Astrocyte of the spinal cord (primary cell): ENCODE results near the gene CACYBP.

ENCODE experiments used
- DNase-seq: peaks from one replicate; pipeline ENCODE4 v3.0.0; 2011; ENCODE audit warnings: low read depth, low spot score
- H3K4me3 ChIP-seq: 2 replicates; pipeline ENCODE4 v1.5.1; 2011; ENCODE audit warnings: low read depth, mild to moderate bottlenecking, low read length, moderate library complexity
- in situ Hi-C: cut with HindIII; loops from 2 replicates; pipeline ENCODE4 v1.10.0; 2017; ENCODE audit warnings: low sequenced_read_pairs
- TF ChIP-seq, protein P1 (sequence below): IDR thresholded peaks from 2 replicates; pipeline ENCODE4 v1.5.1; 2012; ENCODE audit warnings: low read depth, mild to moderate bottlenecking, low read length, inconsistent platforms

The CACYBP gene

GRCh38 chr1:174988539-174988938, 11.2 kb upstream of the CACYBP start:
- no peak for DNase-seq
- H3K4me3 ChIP-seq = no peak overlapping the region
- TF ChIP-seq, protein P1, sequence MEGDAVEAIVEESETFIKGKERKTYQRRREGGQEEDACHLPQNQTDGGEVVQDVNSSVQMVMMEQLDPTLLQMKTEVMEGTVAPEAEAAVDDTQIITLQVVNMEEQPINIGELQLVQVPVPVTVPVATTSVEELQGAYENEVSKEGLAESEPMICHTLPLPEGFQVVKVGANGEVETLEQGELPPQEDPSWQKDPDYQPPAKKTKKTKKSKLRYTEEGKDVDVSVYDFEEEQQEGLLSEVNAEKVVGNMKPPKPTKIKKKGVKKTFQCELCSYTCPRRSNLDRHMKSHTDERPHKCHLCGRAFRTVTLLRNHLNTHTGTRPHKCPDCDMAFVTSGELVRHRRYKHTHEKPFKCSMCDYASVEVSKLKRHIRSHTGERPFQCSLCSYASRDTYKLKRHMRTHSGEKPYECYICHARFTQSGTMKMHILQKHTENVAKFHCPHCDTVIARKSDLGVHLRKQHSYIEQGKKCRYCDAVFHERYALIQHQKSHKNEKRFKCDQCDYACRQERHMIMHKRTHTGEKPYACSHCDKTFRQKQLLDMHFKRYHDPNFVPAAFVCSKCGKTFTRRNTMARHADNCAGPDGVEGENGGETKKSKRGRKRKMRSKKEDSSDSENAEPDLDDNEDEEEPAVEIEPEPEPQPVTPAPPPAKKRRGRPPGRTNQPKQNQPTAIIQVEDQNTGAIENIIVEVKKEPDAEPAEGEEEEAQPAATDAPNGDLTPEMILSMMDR = no peak
- in situ Hi-C loops = no loop called here

- no peak overlapping the region for H3K4me3 ChIP-seq
- TF ChIP-seq, protein P1 = no peak
- no peak for DNase-seq
- in situ Hi-C loops = no loop called here
Measured at GRCh38 chr1:174988986-174989385, 10.8 kb upstream of the CACYBP start.

DNA sequence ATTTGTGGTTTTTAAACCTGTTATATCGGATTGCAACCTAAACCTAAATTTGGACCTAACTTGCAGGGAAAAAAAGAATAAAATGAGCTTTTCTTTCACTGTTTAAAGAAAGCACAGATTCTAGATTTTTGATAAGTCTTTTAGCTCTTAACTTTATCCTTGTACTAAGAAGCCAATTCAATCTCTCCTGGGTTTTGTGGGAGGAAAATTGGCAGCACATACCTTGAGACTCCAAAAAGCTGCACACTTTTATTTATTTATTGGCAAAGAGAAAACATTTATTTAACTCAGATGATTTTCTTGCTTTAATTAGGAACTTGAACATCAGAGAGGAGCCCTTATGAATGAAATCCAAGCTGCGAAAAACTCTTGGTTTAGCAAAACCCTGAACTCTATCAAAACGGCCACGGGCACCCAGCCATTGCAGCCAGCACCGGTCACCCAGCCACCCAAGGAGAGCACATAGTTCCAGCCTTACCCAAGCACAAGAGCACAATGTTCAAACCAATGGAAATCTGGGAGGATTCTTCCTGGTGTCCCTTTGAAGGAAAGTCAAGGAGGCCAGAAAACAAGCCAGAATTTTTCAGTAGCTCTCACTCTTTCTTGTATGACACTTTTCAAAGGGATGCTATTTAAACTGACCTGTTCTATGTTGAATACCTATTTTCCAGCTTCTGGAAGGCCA, 10.1 kb upstream of the CACYBP start:
- TF ChIP-seq, protein P1 = no peak
- in situ Hi-C loops = no loop called here
- H3K4me3 ChIP-seq = no peak overlapping the region
- no peak for DNase-seq

DNA sequence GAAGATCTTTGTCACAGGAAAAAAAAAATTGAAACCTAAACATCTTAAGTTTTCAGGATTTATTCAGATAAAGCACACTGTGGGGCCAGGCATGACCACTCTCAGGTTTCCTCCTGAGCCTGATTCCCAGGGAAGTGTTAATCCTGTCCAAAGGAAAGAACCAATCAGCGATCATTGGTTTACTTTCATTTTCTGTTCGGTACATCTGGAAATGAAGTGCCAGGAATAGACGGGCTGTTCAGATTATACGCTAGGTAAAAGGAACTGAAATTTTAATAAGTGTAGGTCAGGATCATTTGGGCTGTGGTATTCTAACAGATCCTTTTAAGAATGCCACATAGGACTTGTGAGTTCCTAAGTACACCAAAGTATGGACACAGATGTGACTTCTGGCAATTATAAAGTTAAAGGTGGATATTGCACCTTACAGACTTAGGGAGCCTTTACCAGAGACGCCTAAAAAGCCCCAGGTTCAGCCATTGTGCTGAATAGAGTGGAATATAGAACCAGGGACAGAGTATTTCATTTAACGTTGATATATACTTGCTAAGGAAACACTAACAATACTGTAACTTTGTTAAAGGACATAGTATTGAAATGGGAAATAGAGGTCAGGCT, 9.3 kb upstream of the CACYBP start:
- in situ Hi-C loops = no loop called here
- DNase-seq = peak; percentile 33
- H3K4me3 ChIP-seq = peak overlapping the region; percentile 17
- TF ChIP-seq, protein P1 = no peak

DNA sequence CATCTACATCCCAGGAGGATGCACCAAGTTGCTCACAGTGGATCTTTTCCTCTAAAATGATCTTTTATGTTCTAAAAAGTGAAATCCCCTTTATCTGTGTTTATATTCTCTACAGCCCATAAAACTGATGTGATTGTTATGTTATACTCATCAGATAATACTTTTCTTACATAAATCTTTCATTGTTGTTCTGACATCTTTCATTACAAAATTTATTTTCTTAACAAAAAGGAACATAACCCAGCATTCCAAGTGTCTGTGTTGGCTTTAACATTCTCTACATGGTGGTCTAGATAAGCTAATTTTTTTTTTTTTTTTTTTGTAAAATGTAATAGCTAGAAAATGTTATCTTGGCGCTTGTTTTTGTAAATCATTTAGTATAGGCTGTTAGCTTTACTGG, 8.3 kb upstream of the CACYBP start:
- TF ChIP-seq, protein P1 = no peak
- H3K4me3 ChIP-seq = no peak overlapping the region
- DNase-seq = no peak
- in situ Hi-C loops = no loop called here

- no peak for DNase-seq
- no peak overlapping the region for H3K4me3 ChIP-seq
Measured at GRCh38 chr1:174995121-174995520, 4.6 kb upstream of the CACYBP start.

More at GRCh38 chr1:174995121-174995520, 4.6 kb upstream of the CACYBP start:
- TF ChIP-seq, protein P1 = no peak
- in situ Hi-C loops = no loop called here
